HepG2 (cell line): ENCODE results near the gene OBSL1. TPM values are rescaled to one million over a fixed set of nuclear protein-coding genes. Genes with fewer than 3 reads are reported as not detected.
A peak's percentile ranks its signal among the peaks of the same experiment; 100 is the strongest.

Source experiments
- ADNP ChIP-seq: sonication (generic); formaldehyde crosslinking; IDR thresholded peaks from 2 replicates; pipeline ENCODE4 v1.4.0; 2020; ENCODE audit warnings: missing genetic modification reagents
- AGO2 ChIP-seq: fragments of 200-400 bp; formaldehyde crosslinking; optimal IDR thresholded peaks from 2 replicates; pipeline ENCODE3; 2017; ENCODE audit warnings: mild to moderate bottlenecking, low read depth, low read length, moderate library complexity
- BRCA1 ChIP-seq: sonication (generic); formaldehyde crosslinking; IDR thresholded peaks from 2 replicates; pipeline ENCODE4 v1.4.0; 2020; ENCODE audit warnings: missing genetic modification reagents
- CCDC6 ChIP-seq: sonication (generic); formaldehyde crosslinking; IDR thresholded peaks from 2 replicates; pipeline ENCODE4 v1.8.1; 2022; ENCODE audit warnings: mild to moderate bottlenecking, missing genetic modification reagents, moderate library complexity
- CEBPG ChIP-seq: IDR thresholded peaks from 2 replicates; pipeline ENCODE4 v1.6.1; 2016
- ERF ChIP-seq: IDR thresholded peaks from 2 replicates; pipeline ENCODE4 v1.6.1; 2018; ENCODE audit warnings: missing biosample characterization, missing genetic modification reagents
- FOXK2 ChIP-seq: fragments of 450-650 bp; IDR thresholded peaks from 2 replicates; pipeline ENCODE4 v1.6.1; 2016
- KDM1A ChIP-seq: IDR thresholded peaks from 2 replicates; pipeline ENCODE4 v1.6.1; 2016; ENCODE audit warnings: missing compliant biosample characterization
- MXD1 ChIP-seq: sonication (generic); formaldehyde crosslinking; IDR thresholded peaks from 2 replicates; pipeline ENCODE4 v1.4.0; 2020; ENCODE audit warnings: mild to moderate bottlenecking, missing genetic modification reagents
- NFE2L1 ChIP-seq: sonication (generic); formaldehyde crosslinking; IDR thresholded peaks from 2 replicates; pipeline ENCODE4 v1.4.0; 2020; ENCODE audit warnings: missing genetic modification reagents, mild to moderate bottlenecking, borderline replicate concordance
- PLSCR1 ChIP-seq: sonication (generic); formaldehyde crosslinking; IDR thresholded peaks from 2 replicates; pipeline ENCODE4 v1.5.0; 2020; ENCODE audit warnings: missing genetic modification reagents, mild to moderate bottlenecking, borderline replicate concordance
- RBFOX2 ChIP-seq: fragments of 200-400 bp; formaldehyde crosslinking; IDR thresholded peaks from 2 replicates; pipeline ENCODE4 v1.6.1; 2017; ENCODE audit warnings: low read depth, mild to moderate bottlenecking, low read length
- SNRNP70 ChIP-seq: fragments of 200-400 bp; formaldehyde crosslinking; IDR thresholded peaks from 2 replicates; pipeline ENCODE4 v1.6.1; 2017; ENCODE audit warnings: mild to moderate bottlenecking, low read depth, low read length, moderate library complexity
- XRCC5 ChIP-seq: fragments of 200-400 bp; formaldehyde crosslinking; optimal IDR thresholded peaks from 2 replicates; pipeline ENCODE3; 2017; ENCODE audit warnings: mild to moderate bottlenecking, low read length
- ZNF512B ChIP-seq: sonication (generic); formaldehyde crosslinking; IDR thresholded peaks from 2 replicates; pipeline ENCODE4 v1.5.1; 2020; ENCODE audit warnings: missing genetic modification reagents, mild to moderate bottlenecking, borderline replicate concordance
- ZSCAN22 ChIP-seq: sonication (generic); formaldehyde crosslinking; IDR thresholded peaks from 2 replicates; pipeline ENCODE4 v1.4.0; 2020; ENCODE audit warnings: mild to moderate bottlenecking, missing genetic modification reagents
- ZZZ3 ChIP-seq: sonication (generic); formaldehyde crosslinking; IDR thresholded peaks from 2 replicates; pipeline ENCODE4 v1.4.0; 2020; ENCODE audit warnings: missing genetic modification reagents, mild to moderate bottlenecking, borderline replicate concordance
- polyA plus RNA-seq, 8 experiments: library from polyadenylated mRNA; depleted of rRNA in 3 of 8; stranded (reverse) in 7 of 8; unstranded in 1 of 8; fragments of >200 nt; fragmentation: Illumina TruSeq in 4 of 8; extraction: Trizol in 4 of 8; gene quantifications; 2 replicates each; pipeline versions ENCODE4 v1.2.1 to v1.2.3, GENCODE V29; 2011 to 2016; ENCODE audit warnings: low read depth in 4 of 8, missing spikeins in 1 of 8, mixed read lengths in 1 of 8; ENCODE audit not compliant: insufficient read depth in 1 of 8
- total RNA-seq, 5 experiments: library from RNA; depleted of rRNA; stranded (reverse); fragments of >200 nt; fragmentation: Illumina TruSeq; extraction: Trizol; gene quantifications; 2 replicates each; pipeline ENCODE4 v1.2.3, GENCODE V29; 2016; ENCODE audit warnings: low read depth in 1 of 5
- TF ChIP-seq, protein P1 (sequence below): IDR thresholded peaks from 2 replicates; pipeline ENCODE4 v1.6.1; 2016; ENCODE audit warnings: low read depth, missing genetic modification reagents, missing compliant biosample characterization
- TF ChIP-seq, protein P2 (sequence below): sonication (generic); formaldehyde crosslinking; IDR thresholded peaks from 2 replicates; pipeline ENCODE4 v1.5.0; 2020; ENCODE audit warnings: missing genetic modification reagents, mild to moderate bottlenecking, borderline replicate concordance

Gene OBSL1
- total and polyA plus RNA-seq, 2 of the 13 experiments (the other 11 are each of a cell fraction or from before 2014, with no cell fraction given): 86.7 to 218 TPM

- TF ChIP-seq, protein P1, sequence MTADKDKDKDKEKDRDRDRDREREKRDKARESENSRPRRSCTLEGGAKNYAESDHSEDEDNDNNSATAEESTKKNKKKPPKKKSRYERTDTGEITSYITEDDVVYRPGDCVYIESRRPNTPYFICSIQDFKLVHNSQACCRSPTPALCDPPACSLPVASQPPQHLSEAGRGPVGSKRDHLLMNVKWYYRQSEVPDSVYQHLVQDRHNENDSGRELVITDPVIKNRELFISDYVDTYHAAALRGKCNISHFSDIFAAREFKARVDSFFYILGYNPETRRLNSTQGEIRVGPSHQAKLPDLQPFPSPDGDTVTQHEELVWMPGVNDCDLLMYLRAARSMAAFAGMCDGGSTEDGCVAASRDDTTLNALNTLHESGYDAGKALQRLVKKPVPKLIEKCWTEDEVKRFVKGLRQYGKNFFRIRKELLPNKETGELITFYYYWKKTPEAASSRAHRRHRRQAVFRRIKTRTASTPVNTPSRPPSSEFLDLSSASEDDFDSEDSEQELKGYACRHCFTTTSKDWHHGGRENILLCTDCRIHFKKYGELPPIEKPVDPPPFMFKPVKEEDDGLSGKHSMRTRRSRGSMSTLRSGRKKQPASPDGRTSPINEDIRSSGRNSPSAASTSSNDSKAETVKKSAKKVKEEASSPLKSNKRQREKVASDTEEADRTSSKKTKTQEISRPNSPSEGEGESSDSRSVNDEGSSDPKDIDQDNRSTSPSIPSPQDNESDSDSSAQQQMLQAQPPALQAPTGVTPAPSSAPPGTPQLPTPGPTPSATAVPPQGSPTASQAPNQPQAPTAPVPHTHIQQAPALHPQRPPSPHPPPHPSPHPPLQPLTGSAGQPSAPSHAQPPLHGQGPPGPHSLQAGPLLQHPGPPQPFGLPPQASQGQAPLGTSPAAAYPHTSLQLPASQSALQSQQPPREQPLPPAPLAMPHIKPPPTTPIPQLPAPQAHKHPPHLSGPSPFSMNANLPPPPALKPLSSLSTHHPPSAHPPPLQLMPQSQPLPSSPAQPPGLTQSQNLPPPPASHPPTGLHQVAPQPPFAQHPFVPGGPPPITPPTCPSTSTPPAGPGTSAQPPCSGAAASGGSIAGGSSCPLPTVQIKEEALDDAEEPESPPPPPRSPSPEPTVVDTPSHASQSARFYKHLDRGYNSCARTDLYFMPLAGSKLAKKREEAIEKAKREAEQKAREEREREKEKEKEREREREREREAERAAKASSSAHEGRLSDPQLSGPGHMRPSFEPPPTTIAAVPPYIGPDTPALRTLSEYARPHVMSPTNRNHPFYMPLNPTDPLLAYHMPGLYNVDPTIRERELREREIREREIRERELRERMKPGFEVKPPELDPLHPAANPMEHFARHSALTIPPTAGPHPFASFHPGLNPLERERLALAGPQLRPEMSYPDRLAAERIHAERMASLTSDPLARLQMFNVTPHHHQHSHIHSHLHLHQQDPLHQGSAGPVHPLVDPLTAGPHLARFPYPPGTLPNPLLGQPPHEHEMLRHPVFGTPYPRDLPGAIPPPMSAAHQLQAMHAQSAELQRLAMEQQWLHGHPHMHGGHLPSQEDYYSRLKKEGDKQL (CRISPR knock-in tag): no peak
- TF ChIP-seq PLSCR1 (CRISPR knock-in tag): no peak
- TF ChIP-seq RBFOX2: 0 out of 2 replicates have a peak, but pooled peaks have one; percentile 19
- TF ChIP-seq CCDC6: no peak
- peak; percentile 57; the same call in 1 of the 2 replicates for TF ChIP-seq MXD1 (CRISPR knock-in tag)
- TF ChIP-seq, protein P2, sequence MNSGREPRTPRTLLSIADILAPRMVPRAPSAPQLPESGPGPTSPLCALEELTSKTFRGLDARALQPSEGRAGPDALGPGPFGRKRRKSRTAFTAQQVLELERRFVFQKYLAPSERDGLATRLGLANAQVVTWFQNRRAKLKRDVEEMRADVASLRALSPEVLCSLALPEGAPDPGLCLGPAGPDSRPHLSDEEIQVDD (CRISPR knock-in tag): no peak
- no peak for TF ChIP-seq XRCC5
- 0 out of 2 replicates have a peak, but pooled peaks have one; percentile 38 for TF ChIP-seq ZNF512B
- no peak for TF ChIP-seq ADNP (CRISPR knock-in tag)
- TF ChIP-seq KDM1A (CRISPR knock-in tag): no peak
- no peak for TF ChIP-seq ZSCAN22 (CRISPR knock-in tag)
- TF ChIP-seq FOXK2: no peak
- no peak for TF ChIP-seq BRCA1 (CRISPR knock-in tag)
- TF ChIP-seq ZZZ3 (CRISPR knock-in tag): no peak
- TF ChIP-seq AGO2: peak; percentile 52
- TF ChIP-seq SNRNP70: no peak
- no peak for TF ChIP-seq CEBPG (CRISPR knock-in tag)
- no peak for TF ChIP-seq ERF (CRISPR knock-in tag)
- no peak for TF ChIP-seq NFE2L1 (CRISPR knock-in tag)
These were observed 3.4 kb upstream of the OBSL1 start (continued) for GRCh38 chr2:219574484-219575311.
